GM12801 (cell line): ENCODE results near the gene PI3.

Source experiments
- TF ChIP-seq, protein P1 (sequence below): IDR thresholded peaks from one replicate; pipeline ENCODE4 v1.5.1; 2011; ENCODE audit warnings: control low read depth; ENCODE audit not compliant: insufficient read length; ENCODE audit errors: extremely low read depth

The PI3 gene, protein sequence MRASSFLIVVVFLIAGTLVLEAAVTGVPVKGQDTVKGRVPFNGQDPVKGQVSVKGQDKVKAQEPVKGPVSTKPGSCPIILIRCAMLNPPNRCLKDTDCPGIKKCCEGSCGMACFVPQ

DNA sequence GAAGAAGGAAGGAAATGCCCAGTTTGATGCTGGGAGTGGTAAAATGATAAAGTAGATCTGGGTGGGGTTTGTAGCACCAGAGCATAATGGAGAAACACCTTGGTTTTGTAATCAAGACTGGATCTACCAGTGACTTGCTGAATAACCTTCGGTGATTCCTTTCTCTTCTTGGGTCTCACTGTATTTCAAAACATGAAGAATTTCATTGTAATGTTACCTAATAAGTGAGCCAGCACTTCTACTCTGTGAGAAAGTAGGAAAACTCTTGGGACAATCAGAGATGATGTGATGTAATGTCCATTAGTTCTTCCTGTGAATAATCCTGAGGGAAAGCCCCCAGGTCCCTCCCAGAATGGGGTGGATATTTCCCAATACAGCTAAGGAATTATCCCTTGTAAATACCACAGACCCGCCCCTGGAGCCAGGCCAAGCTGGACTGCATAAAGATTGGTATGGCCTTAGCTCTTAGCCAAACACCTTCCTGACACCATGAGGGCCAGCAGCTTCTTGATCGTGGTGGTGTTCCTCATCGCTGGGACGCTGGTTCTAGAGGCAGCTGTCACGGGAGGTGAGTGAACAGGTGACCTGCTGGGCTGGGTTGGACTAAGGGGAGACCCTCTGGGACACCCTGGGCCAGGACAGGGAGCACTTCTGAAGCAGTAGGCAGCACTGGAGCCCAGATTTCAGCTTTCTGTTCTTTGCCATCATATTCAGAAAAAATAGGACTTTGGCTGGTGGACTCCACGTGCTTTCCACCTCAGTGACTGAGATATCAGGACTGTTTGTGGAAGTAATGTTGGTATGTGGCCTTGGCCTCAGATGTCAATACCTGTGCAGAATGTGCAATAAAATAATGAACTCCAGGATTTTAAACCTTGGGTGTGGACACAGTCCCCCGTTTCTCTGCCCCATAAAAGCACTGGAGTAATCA lies at the start of gene PI3:
Gene PI3, plus strand, starts transcription at position 469 of the 931 bp plus-strand sequence. Its CDS starts 21 bp downstream, at position 490.
- TF ChIP-seq, protein P1, sequence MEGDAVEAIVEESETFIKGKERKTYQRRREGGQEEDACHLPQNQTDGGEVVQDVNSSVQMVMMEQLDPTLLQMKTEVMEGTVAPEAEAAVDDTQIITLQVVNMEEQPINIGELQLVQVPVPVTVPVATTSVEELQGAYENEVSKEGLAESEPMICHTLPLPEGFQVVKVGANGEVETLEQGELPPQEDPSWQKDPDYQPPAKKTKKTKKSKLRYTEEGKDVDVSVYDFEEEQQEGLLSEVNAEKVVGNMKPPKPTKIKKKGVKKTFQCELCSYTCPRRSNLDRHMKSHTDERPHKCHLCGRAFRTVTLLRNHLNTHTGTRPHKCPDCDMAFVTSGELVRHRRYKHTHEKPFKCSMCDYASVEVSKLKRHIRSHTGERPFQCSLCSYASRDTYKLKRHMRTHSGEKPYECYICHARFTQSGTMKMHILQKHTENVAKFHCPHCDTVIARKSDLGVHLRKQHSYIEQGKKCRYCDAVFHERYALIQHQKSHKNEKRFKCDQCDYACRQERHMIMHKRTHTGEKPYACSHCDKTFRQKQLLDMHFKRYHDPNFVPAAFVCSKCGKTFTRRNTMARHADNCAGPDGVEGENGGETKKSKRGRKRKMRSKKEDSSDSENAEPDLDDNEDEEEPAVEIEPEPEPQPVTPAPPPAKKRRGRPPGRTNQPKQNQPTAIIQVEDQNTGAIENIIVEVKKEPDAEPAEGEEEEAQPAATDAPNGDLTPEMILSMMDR: no peak

DNA sequence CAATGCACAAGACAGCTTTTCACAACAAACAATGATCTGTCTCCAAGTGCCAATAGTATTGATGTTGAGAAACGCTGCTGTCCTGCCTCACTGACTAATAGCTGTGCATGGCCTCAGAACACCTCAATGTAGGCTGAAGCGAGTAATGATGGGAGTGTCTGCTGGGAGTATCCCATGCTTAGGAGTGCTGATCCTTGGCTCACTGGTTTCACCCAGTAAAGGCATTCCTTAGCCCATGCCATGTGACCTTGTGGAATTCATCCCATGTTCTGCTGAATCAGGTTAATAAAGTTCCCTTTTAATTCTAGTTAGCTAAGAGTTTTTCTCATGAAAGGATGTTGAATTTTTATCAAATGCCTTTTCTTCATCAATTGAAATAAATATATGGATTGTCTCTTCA lies 46.6 kb upstream of the PI3 start:
- TF ChIP-seq, protein P1: no peak

DNA sequence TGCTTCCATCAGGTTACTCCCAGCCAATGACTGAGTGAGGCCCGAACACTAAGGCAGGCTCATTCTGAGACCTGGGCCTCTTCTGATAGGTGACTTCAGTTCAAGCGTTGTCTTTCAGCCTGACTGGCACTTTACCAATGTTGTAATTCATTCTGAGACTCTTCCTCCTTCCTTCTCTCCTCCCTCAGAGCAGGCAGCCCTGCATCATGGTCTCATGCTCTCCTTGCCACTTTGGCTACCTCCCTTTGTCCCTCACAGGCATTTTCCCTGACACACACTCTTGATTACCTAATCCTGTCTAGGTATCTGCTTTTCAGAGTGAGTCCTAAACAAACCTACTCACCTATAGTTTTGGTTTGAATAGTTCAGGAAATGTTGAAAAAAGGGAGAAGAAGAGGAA lies 37.8 kb upstream of the PI3 start:
- TF ChIP-seq, protein P1: no peak

DNA sequence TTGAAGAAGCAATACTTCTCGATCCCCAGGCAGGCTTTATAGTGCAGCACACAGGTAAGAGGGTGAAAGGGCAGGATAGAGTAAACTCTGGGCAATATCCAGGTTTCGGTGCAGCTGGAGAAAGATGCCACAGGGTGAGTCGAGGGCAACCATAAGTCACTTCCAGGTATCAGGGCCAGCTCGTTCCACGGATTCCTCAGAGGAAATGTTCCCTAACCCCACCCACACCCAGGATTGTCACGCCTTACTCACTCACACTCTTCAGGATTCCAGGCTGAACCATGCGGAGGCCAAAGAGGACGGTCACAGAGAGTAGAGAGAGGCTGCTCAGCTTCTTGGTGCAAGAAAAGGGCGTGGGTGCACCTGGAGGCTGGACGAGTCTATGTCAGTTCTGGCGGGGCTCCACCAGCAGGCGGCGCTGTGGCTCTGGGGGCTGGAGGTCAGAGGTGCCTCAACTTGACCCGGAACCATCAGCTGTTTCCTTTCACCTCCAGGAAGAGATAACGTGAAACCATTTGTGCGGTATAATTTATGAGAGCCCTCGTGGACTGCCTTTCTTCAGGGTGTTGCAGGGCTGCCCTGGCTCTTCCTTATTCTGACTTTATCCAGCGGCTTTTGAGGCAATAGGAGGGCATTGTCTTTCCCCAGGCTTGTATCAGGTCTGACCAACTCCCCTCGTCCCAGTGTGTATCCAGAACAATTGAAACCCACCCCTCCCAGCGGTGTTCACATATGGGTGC lies 36.0 kb upstream of the PI3 start:
- TF ChIP-seq, protein P1: no peak

DNA sequence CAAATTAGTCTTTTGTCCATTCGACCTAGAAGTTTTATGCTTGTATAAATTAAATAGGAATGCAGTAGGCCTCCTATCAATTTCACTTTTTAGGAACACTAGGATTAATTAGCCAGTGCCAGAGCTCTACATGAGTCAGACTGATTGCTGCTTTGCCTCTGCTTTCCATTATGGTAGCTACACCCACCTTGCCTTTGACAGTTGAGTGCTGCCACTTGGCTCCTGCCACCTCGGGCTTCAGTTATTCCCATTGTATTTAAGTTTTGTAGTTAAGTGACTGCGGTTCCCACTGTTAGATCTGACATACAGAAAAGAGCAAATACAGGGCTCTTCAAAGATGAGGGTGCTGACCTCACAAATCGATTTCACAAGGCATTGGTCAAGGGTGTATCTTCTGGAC lies 33.9 kb upstream of the PI3 start:
- TF ChIP-seq, protein P1: no peak

DNA sequence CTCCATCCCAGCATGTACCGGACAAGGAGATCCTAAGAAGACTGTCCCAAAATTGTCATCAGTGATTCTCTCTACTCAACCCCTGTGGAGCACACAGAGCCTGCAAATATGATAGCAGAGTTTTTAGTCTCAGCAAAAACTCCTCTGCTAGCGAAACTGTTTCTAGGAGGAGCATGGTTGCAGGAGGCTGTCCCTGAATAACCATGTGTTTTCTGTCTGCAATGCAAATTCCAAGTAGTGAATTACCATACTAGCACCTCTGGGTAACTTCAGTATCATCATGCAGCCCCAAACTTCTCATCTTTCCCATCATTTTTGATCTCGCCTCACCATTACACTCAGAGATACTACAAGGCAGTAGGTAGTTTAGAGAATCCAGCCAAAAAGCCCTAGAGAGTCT lies 25.6 kb upstream of the PI3 start:
- TF ChIP-seq, protein P1: no peak

DNA sequence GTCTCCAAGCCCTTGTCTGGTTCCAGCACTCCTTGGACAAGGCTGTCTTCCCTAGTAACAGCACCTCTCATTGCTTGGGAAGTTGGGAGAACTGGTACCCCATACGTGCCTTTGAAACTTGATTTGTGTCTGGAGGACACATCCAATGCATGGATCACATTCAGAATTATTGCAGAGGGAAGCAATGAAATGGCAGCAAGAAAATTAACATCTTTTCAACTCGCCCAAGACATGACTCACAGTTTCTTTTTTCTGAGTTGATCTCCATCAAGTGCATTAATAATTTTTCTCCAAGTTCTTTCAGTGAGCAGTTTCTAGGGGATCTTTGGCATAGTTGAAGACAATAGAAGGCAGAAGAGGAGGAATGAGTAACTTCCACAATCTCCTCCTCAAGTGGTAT lies 22.3 kb upstream of the PI3 start:
- TF ChIP-seq, protein P1: no peak
